Rectal smooth muscle tissue (tissue), 1 donor: ENCODE results near the gene S100A3.
A peak's percentile ranks its signal among the peaks of the same experiment; 100 is the strongest.

ENCODE experiments used
- H3K27ac ChIP-seq: one replicate; pipeline ENCODE4 v1.7.0; 2013; ENCODE audit warnings: low read depth, low read length, inconsistent platforms
- H3K27me3 ChIP-seq: one replicate; pipeline ENCODE4 v1.7.0; 2013; ENCODE audit warnings: low read length; ENCODE audit not compliant: control insufficient read depth, insufficient read depth
- H3K36me3 ChIP-seq: one replicate; pipeline ENCODE4 v1.7.0; 2013; ENCODE audit warnings: low read length; ENCODE audit not compliant: control insufficient read depth, insufficient read depth
- H3K4me1 ChIP-seq: one replicate; pipeline ENCODE4 v1.7.0; 2013; ENCODE audit warnings: low read length; ENCODE audit not compliant: control insufficient read depth, insufficient read depth
- H3K4me3 ChIP-seq: one replicate; pipeline ENCODE4 v1.7.0; 2013; ENCODE audit warnings: low read length
- H3K9ac ChIP-seq: one replicate; pipeline ENCODE4 v1.7.0; 2013; ENCODE audit warnings: low read length

Gene S100A3

GRCh38 chr1:153506386-153506785, 42.7 kb downstream of the S100A3 start:
- Histone ChIP-seq H3K27me3 (no peaks in the 10 kb centered on the region), H3K27ac (peak overlapping the region; percentile 90), H3K9ac (no peak overlapping the region), H3K4me1 (peaks cover 17% of the 10 kb centered on the region), H3K4me3 (no peak overlapping the region), H3K36me3 (no peaks in the 10 kb centered on the region)

GRCh38 chr1:153505576-153505975, 43.5 kb downstream of the S100A3 start:
- H3K4me3 ChIP-seq: no peak overlapping the region
- H3K27me3 ChIP-seq: no peaks in the 10 kb centered on the region
- H3K27ac ChIP-seq: peak overlapping the region; percentile 18
- peaks cover 17% of the 10 kb centered on the region for H3K4me1 ChIP-seq
- no peak overlapping the region for H3K9ac ChIP-seq
- H3K36me3 ChIP-seq: no peaks in the 10 kb centered on the region

- no peaks in the 10 kb centered on the region for H3K27me3 ChIP-seq
- no peaks in the 10 kb centered on the region for H3K36me3 ChIP-seq
- no peak overlapping the region for H3K4me3 ChIP-seq
- H3K9ac ChIP-seq: no peak overlapping the region
- H3K4me1 ChIP-seq: peaks cover 17% of the 10 kb centered on the region
- H3K27ac ChIP-seq: no peak overlapping the region
Observed at GRCh38 chr1:153503766-153504165, 45.3 kb downstream of the S100A3 start.

GRCh38 chr1:153498746-153499145, 50.3 kb downstream of the S100A3 start:
- Histone ChIP-seq H3K36me3 (no peaks in the 10 kb centered on the region), H3K4me3 (no peak overlapping the region), H3K9ac (no peak overlapping the region), H3K27ac (no peak overlapping the region), H3K4me1 (no peaks in the 10 kb centered on the region), H3K27me3 (no peaks in the 10 kb centered on the region)
